ENCODE results near the gene LRRC3. TPM values are rescaled to one million over a fixed set of nuclear protein-coding genes. Genes with fewer than 3 reads are reported as not detected.

Gene LRRC3
- total and polyA plus RNA-seq, 2 donors from 2014 or later, result 0.60 to 1.4 TPM

DNA sequence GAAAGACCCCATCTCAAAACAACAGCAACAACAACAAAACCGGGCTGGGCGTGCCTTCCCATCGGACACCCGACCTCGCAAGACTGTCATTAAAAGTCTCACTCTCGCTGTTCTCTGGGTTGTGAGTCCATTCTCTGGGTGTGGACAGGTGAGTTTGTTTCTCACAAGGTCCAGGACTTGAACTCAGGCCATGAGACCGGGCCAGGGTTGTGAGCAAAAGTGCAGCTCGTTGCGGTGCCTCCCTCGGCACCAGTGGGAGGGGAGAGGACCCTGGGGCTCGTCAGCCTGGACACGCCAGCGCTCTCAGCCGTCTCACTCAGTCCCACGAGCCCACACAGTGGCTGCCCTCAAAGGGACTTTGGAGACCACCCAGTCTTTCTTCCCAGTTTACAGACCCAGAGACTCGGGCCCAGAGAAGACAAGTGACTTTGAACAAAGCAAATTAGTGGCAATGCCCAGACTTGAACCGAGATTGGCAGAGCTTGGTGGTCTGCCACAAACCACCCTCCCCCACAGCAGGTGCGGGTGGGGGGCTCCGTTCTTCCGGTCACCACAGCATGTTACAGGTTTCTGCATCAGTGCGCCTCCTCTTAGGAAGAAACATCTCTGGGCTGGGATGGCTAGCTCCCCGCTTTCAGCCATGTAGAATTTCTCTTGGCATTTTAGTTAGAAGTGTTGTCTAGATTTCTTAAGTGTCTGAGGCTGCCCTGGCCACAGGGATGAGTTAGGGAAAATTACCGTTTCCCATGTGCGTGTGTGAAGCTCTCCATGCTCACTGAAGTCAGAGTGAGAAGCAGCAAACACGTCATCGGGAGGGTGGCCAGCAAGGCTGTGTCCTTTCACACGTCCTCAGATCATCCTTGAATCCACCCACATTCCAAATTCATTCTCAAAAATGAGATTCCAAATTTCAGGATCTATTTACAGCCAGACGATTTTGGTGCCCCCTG is 28.3 kb downstream of the LRRC3 start:
- no peaks in the 10 kb centered on the region for H3K27me3 ChIP-seq (ENCODE audit: control insufficient read depth, insufficient read depth, low read length)
- no peak for FAIRE-seq
- TF ChIP-seq, protein P1, sequence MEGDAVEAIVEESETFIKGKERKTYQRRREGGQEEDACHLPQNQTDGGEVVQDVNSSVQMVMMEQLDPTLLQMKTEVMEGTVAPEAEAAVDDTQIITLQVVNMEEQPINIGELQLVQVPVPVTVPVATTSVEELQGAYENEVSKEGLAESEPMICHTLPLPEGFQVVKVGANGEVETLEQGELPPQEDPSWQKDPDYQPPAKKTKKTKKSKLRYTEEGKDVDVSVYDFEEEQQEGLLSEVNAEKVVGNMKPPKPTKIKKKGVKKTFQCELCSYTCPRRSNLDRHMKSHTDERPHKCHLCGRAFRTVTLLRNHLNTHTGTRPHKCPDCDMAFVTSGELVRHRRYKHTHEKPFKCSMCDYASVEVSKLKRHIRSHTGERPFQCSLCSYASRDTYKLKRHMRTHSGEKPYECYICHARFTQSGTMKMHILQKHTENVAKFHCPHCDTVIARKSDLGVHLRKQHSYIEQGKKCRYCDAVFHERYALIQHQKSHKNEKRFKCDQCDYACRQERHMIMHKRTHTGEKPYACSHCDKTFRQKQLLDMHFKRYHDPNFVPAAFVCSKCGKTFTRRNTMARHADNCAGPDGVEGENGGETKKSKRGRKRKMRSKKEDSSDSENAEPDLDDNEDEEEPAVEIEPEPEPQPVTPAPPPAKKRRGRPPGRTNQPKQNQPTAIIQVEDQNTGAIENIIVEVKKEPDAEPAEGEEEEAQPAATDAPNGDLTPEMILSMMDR (IDR thresholded peaks at IDR 0.05; ENCODE audit: borderline replicate concordance, extremely low read depth, insufficient read depth), result no peak
- no peak overlapping the region for H3K4me3 ChIP-seq (ENCODE audit: low read length in 3 of 3)
- no peaks in the 10 kb centered on the region for H3K36me3 ChIP-seq (ENCODE audit: control insufficient read depth in 2 of 3, insufficient read depth in 3 of 3, low read length in 3 of 3)
- no peaks in the 10 kb centered on the region for H3K9me3 ChIP-seq (ENCODE audit: control insufficient read depth in 2 of 3, insufficient read depth in 1 of 3, low read length in 3 of 3)
- no peak overlapping the region for H3K9ac ChIP-seq (ENCODE audit: low read length in 3 of 3)
- H3K27ac ChIP-seq (ENCODE audit: low read depth in 2 of 2, low read length in 2 of 2), result no peak overlapping the region
- DNase-seq, result no peak
- H3K4me1 ChIP-seq (ENCODE audit: control insufficient read depth in 2 of 3, insufficient read depth in 2 of 3, low read depth in 1 of 3, low read length in 3 of 3), result no peaks in the 10 kb centered on the region
- intact Hi-C loops (cut with DNase I), result no loop called here

GRCh38 chr21:44484498-44485253 is 29.4 kb downstream of the LRRC3 start:
- no peak overlapping the region for H3K27ac ChIP-seq (ENCODE audit: low read depth in 2 of 2, low read length in 2 of 2)
- intact Hi-C loops (cut with DNase I), result no loop called here
- no peak for FAIRE-seq
- H3K9ac ChIP-seq (ENCODE audit: low read length in 3 of 3), result no peak overlapping the region
- H3K27me3 ChIP-seq (ENCODE audit: control insufficient read depth, insufficient read depth, low read length), result no peaks in the 10 kb centered on the region
- DNase-seq, result no peak
- no peaks in the 10 kb centered on the region for H3K4me1 ChIP-seq (ENCODE audit: control insufficient read depth in 2 of 3, insufficient read depth in 2 of 3, low read depth in 1 of 3, low read length in 3 of 3)
- H3K36me3 ChIP-seq (ENCODE audit: control insufficient read depth in 2 of 3, insufficient read depth in 3 of 3, low read length in 3 of 3), result no peaks in the 10 kb centered on the region
- TF ChIP-seq, protein P1 (IDR thresholded peaks at IDR 0.05; ENCODE audit: borderline replicate concordance, extremely low read depth, insufficient read depth), result no peak
- H3K4me3 ChIP-seq (ENCODE audit: low read length in 3 of 3), result no peak overlapping the region
- no peaks in the 10 kb centered on the region for H3K9me3 ChIP-seq (ENCODE audit: control insufficient read depth in 2 of 3, insufficient read depth in 1 of 3, low read length in 3 of 3)

DNA sequence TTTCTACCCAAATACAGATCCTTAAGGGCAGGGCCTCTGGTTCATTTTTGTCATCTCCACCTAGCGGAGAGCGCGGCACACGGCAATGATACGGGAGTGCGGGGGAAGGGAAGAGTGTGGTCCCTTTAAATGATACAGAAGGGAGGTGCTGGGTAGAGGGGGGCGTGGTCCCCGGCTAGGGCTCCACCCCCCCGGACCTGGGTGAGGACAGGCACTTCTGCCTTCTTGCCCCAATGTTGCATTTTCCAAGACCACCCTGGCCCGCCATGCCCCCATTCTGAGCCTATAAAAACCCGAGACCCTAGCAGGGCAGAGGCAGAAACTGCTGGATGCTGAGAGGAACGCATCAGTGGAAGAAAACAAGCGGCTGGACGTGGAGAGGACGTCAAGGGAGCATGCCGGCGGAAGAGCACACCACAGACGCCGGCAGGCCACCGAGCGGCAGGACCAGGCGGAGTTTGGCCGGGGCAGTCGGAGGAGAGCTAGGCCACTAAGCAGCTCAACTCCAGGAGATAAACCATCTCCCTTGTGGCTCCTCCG is 30.0 kb downstream of the LRRC3 start:
- no peak for FAIRE-seq
- Histone ChIP-seq H3K4me1 (ENCODE audit: control insufficient read depth in 2 of 3, insufficient read depth in 2 of 3, low read depth in 1 of 3, low read length in 3 of 3) (no peaks in the 10 kb centered on the region), H3K9me3 (ENCODE audit: control insufficient read depth in 2 of 3, insufficient read depth in 1 of 3, low read length in 3 of 3) (no peaks in the 10 kb centered on the region), H3K27me3 (ENCODE audit: control insufficient read depth, insufficient read depth, low read length) (no peaks in the 10 kb centered on the region), H3K36me3 (ENCODE audit: control insufficient read depth in 2 of 3, insufficient read depth in 3 of 3, low read length in 3 of 3) (no peaks in the 10 kb centered on the region), H3K27ac (ENCODE audit: low read depth in 2 of 2, low read length in 2 of 2) (no peak overlapping the region), H3K9ac (ENCODE audit: low read length in 3 of 3) (no peak overlapping the region), H3K4me3 (ENCODE audit: low read length in 3 of 3) (no peak overlapping the region)
- TF ChIP-seq, protein P1 (IDR thresholded peaks at IDR 0.05; ENCODE audit: borderline replicate concordance, extremely low read depth, insufficient read depth), result no peak
- intact Hi-C loops (cut with DNase I), result no loop called here
- DNase-seq, result peak in 1 of 5 donors; percentile 34
